Erythroblast (primary cell): ENCODE measurements around the gene FNBP1L.

Experiments
- GATA1 ChIP-seq: IDR thresholded peaks from 2 replicates; pipeline ENCODE4 v1.6.1; 2011; ENCODE audit warnings: low read depth, mild to moderate bottlenecking, control low read depth, low read length, moderate library complexity
- POLR2A ChIP-seq: IDR thresholded peaks from 2 replicates; pipeline ENCODE4 v1.6.1; 2011; ENCODE audit warnings: mild to moderate bottlenecking, low read length

DNA sequence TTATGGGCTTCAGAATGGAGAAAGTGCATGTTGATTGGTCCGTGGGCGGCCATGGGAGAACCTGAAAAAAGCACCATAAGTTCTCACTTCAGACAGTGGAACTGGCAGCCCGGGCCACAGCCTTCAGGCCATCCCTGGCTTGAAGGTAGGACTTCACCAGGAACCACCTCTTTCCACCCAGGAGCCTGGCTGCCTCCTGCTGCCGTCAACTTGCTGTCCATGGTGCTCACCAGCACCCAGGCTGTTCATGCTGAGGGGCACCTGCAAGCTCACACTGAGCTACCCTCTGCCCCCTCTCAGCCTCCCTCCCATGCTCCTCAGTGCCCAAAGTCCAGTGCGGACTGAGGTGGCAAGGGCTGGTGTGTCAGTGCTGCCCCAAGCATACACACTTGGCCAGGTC is 12.9 kb upstream of the FNBP1L start:
- TF ChIP-seq POLR2A (no peak), GATA1 (no peak)
